Ishikawa (cell line): ENCODE measurements around the gene BRWD1.

ENCODE experiments used
- CEBPB ChIP-seq: IDR thresholded peaks from 2 replicates; pipeline ENCODE4 v1.6.1; 2012
- CREB1 ChIP-seq: IDR thresholded peaks from 2 replicates; pipeline ENCODE4 v1.6.1; 2012; ENCODE audit warnings: low read depth
- EGR1 ChIP-seq: IDR thresholded peaks from 2 replicates; pipeline ENCODE4 v1.6.1; 2012
- EP300 ChIP-seq: IDR thresholded peaks from 2 replicates; pipeline ENCODE4 v1.6.1; 2012; ENCODE audit warnings: borderline replicate concordance
- FOXM1 ChIP-seq: IDR thresholded peaks from 2 replicates; pipeline ENCODE4 v1.6.1; 2012; ENCODE audit warnings: low read depth, borderline replicate concordance
- NFIC ChIP-seq: IDR thresholded peaks from 2 replicates; pipeline ENCODE4 v1.6.1; 2012
- RAD21 ChIP-seq: IDR thresholded peaks from 2 replicates; pipeline ENCODE4 v1.6.1; 2012; ENCODE audit warnings: low read depth
- TAF1 ChIP-seq: IDR thresholded peaks from 2 replicates; pipeline ENCODE4 v1.6.1; 2012; ENCODE audit warnings: low read depth, mild to moderate bottlenecking
- TCF12 ChIP-seq: IDR thresholded peaks from 2 replicates; pipeline ENCODE4 v1.6.1; 2012; ENCODE audit warnings: low read depth
- YY1 ChIP-seq: IDR thresholded peaks from 2 replicates; pipeline ENCODE4 v1.6.1; 2012; ENCODE audit warnings: low read depth
- ZBTB7A ChIP-seq: IDR thresholded peaks from 2 replicates; pipeline ENCODE4 v1.6.1; 2012; ENCODE audit warnings: low read depth
- TF ChIP-seq, protein P1 (sequence below): IDR thresholded peaks from 2 replicates; pipeline ENCODE4 v1.6.1; 2012; ENCODE audit warnings: low read depth, mild to moderate bottlenecking
- TF ChIP-seq, protein P2 (sequence below): IDR thresholded peaks from 2 replicates; pipeline ENCODE4 v1.6.1; 2012

DNA sequence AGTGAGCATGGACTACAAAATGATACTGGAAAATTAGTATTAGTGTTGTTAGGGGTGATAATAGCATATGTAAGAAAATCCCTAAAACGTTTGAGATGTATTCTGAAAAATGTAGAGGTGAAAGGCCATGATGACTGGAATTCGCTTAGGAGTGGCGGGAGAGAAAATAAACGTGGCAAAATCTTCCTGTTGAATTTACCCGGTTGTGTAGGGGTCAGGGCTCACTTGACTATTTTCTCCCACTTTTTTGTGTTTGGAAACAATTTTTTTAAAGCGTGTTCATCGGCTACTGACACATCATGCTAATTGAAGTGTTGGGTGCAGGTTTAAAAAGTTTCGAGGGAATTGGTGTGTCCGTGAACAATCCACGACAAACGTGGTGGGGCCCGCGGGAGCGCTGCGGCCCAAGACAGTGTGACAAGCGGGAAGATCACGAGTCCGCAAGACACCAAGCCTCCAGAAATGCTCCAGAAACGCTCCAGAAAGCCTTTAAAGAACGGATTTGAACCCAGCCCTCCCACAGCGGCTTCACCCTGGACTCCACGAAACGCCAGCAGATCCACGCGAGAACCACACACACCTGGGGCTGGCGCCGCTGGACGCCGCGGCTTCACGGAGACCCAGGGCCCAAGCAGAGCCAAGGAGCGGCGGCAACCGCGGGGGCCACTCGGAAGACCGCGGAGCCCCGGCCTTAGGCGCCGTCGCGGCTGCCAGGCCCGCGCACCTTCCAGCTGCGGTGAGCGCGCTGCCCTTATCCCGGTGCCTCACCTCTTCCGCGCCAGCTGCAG is 130.8 kb downstream of the BRWD1 start:
- no peak for TF ChIP-seq CEBPB
- no peak for TF ChIP-seq YY1
- TF ChIP-seq, protein P1, sequence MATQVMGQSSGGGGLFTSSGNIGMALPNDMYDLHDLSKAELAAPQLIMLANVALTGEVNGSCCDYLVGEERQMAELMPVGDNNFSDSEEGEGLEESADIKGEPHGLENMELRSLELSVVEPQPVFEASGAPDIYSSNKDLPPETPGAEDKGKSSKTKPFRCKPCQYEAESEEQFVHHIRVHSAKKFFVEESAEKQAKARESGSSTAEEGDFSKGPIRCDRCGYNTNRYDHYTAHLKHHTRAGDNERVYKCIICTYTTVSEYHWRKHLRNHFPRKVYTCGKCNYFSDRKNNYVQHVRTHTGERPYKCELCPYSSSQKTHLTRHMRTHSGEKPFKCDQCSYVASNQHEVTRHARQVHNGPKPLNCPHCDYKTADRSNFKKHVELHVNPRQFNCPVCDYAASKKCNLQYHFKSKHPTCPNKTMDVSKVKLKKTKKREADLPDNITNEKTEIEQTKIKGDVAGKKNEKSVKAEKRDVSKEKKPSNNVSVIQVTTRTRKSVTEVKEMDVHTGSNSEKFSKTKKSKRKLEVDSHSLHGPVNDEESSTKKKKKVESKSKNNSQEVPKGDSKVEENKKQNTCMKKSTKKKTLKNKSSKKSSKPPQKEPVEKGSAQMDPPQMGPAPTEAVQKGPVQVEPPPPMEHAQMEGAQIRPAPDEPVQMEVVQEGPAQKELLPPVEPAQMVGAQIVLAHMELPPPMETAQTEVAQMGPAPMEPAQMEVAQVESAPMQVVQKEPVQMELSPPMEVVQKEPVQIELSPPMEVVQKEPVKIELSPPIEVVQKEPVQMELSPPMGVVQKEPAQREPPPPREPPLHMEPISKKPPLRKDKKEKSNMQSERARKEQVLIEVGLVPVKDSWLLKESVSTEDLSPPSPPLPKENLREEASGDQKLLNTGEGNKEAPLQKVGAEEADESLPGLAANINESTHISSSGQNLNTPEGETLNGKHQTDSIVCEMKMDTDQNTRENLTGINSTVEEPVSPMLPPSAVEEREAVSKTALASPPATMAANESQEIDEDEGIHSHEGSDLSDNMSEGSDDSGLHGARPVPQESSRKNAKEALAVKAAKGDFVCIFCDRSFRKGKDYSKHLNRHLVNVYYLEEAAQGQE, result no peak
- TF ChIP-seq TAF1, result no peak; the same call in 1 of the 2 replicates
- TF ChIP-seq CREB1, result no peak
- TF ChIP-seq, protein P2, sequence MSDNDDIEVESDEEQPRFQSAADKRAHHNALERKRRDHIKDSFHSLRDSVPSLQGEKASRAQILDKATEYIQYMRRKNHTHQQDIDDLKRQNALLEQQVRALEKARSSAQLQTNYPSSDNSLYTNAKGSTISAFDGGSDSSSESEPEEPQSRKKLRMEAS, result no peak
- TF ChIP-seq FOXM1, result no peak
- no peak for TF ChIP-seq NFIC
- no peak for TF ChIP-seq EGR1
- TF ChIP-seq EP300, result no peak
- TF ChIP-seq ZBTB7A, result no peak
- TF ChIP-seq RAD21, result no peak
- no peak for TF ChIP-seq TCF12
